GM18861 (cell line): ENCODE measurements around the gene C1orf116.

Experiments used
- ATAC-seq: cut with Tn5 transposase; IDR thresholded peaks from one replicate; pipeline ENCODE4 v1.9.1; 2021; ENCODE audit not compliant: unreplicated experiment

Gene C1orf116

DNA sequence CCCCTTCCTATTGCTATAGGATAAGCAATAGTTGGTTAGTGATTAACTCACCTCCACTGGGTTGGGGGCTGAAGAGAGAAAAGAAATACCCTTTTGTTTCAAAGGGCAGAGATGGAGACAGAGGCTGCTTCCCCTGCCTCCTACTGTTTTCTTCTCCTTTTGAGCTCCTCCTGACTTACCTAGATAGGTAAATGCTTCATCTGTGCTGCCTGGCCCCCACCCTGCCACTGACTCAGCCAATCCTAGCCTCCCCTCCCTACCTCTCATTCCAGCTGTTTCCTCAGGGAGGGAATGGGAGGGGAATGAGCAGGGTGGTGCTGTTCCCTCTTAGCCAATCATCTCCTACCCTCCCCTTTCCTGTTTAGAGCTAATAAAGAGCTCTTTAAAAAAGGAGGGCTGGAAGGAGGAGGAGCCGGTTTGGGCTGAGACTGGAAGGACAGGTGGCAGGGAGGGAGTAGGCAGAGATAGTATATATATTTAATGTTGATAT lies at the start of gene C1orf116:
Gene C1orf116, minus strand, starts transcription at position 229 of the 490 bp plus-strand sequence. CDS start 5,158 bp downstream, outside the sequence.
- no peak for ATAC-seq

DNA sequence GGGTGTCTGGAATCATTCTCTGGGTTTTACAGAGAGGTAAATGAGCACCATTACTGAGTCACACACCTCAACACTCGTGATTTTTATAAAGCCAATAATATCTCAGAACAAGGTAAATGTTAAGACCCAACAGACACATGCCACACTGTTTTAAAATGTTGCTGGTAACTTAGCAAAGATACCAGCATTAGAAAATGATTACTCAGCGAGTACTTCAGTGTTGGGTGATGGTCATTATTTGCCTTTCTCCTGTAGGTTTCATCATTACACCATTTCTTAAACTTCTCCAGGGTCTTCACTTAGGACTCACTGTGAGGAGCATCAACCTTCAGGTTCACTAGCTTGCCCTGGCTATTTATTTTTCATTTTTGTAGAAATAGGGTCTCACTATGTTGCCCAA lies 49.2 kb upstream of the C1orf116 start:
- ATAC-seq, result no peak

DNA sequence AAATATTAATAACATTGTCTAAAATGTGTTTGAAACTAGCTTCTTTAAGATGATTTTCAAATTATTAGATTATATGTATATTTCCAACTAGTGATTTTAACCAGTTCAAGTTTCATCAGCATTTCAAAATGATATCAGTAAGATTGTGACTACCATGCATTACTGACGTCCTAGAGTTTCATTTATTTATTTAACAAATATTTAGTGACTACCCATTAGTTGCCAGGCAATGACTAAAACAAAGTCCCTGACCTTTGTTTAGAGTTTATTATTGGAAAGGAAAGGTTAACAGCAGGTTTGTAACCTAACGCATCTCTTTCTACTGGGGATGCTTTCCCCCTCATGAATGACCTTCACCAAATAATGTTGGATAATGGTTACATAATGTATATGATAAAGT lies 48.5 kb upstream of the C1orf116 start:
- no peak for ATAC-seq

DNA sequence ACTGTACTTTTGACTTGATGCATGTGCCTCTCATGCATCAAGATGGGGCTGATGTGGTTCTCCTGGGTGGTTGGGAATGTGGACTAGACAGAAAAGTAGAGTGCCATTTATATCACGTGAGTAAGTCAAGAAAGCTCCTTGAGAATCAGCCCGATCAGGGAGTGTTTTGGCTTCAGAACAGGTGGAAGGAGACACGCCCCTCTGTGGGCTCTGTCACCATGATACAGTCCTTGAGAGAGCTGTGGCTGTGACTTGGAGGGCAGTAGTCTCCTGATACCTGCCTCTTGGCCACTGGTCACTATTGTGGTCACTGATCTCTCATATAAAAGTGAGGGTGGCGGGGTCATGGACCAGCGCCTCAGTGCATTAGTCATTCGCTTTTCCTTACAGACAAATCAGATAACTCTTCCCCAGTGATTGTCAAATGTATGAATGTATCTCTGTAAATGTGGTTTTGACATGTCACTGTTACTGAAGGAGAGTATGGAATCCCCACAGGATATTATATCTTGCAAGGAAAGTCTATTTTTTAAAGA lies 47.2 kb upstream of the C1orf116 start:
- ATAC-seq, result no peak

DNA sequence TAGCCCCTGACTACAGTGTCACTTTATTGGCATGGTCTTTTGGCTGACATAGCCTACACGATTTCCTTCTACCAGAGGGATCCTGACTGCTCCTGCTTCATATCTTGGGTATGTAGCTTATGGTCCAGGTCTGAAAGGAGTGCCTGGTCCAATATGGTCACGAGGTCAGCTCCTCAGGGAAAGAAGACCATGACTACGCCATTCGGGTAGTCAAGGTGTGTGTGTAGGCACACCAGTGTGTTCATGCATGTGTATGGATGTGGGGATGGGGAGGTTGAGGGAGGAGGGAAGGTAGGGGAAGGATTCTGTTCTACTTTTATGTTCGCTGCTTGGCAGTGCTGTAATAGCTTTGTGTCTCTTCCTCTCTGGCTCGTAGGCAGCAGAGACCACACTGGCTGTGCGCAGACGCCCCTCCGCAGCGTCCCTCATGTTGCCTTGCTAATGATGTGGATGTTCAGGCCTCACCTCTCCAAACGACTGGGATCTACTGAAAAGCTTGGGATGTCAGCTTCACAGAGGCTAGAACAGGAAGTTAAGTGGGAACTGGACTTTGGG lies 46.1 kb upstream of the C1orf116 start:
- ATAC-seq, result no peak

DNA sequence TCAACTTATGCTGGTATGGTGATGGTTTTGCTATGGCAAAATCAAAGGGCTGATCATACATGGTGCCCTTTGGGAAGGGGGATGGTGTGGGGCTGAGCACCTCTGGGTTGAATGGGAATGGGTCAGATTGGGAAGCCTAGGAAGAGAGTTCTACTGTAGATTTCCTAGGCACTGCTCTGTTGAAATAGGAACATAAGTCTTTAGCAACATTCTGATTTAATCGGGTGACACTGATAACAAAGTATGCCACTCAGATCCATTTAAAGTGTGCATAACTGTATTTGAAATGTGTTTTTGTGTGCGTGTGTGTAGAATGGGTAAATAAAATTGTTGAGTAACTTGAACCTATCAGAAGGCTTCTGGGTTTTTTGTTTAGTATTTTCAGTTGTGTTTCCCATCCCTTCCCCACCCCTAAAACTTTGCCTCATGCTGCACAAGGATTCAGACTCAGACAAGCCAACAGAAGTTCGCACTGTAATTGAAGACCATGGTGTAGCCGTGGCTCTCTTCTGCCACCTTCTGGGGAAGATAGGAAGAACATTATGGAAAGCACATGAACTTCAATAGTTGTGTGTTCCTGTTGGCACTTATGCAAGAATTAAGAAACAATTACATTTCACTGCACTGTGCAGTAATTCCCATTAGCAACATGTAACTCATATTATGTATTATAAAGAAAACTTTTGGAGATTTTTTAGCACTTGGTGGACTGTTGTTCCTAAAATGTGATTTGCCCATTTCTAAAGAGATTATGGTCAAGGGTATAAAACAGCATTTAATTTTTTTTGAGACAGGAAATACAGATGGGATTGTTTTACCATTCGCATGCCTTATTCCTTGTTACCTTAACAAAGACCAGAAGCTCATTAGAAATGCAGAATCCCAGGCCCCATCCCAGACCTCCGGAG lies 45.2 kb upstream of the C1orf116 start:
- ATAC-seq, result peak; percentile 57

DNA sequence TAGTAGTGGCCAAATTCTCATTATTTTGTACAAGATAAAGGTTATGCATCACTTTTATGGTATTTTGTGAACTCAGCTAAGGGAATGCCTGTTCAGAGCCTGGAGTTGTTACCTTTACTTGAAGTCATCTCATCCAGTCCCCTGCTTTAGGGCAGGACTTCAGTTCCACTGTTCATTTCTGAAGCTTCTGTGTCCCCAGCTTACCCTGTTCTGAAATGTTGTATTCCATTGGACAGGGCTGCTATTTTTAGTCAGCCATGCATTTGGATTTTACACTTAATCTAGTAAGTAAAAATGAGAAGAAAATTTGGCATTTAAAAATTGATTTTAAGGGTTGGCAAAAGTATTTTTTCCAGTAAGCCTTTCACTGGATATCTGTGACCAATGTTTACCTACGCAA lies 44.5 kb upstream of the C1orf116 start:
- ATAC-seq, result no peak

DNA sequence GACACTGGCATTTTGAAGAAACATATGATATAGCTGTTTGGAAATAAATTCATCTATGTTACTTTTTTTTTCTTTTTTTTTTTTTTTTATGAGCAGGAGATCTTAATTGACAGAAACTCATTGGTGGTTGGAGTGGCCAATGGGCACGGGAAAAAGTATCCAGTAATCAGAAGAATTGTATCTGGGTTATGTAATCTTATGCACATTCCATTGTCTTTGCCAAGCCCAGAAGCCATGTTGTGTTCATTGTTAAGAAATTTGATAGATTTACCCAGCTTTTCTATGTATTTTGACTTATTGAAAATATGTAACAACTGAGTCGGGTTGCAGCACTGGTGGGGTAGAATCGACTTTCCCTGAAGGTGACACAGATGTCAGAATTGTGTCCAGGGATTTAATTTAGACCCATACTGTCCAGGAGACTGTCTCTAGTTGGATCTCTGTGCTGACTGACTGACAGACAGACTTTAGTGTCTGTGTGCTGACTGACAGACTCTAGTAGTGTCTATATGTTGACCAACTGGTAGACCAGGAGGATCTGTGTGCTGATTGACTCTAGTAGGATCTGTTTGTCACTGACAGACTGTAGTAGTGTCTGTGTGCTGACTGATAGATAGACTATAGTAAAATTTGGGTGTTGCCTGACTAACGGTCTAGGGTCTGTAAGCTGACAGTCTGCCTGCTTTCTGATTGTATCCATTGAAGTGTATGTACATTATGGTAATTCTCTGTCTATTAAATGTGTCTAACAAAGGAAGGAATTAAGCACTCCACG lies 43.8 kb upstream of the C1orf116 start:
- ATAC-seq, result no peak

DNA sequence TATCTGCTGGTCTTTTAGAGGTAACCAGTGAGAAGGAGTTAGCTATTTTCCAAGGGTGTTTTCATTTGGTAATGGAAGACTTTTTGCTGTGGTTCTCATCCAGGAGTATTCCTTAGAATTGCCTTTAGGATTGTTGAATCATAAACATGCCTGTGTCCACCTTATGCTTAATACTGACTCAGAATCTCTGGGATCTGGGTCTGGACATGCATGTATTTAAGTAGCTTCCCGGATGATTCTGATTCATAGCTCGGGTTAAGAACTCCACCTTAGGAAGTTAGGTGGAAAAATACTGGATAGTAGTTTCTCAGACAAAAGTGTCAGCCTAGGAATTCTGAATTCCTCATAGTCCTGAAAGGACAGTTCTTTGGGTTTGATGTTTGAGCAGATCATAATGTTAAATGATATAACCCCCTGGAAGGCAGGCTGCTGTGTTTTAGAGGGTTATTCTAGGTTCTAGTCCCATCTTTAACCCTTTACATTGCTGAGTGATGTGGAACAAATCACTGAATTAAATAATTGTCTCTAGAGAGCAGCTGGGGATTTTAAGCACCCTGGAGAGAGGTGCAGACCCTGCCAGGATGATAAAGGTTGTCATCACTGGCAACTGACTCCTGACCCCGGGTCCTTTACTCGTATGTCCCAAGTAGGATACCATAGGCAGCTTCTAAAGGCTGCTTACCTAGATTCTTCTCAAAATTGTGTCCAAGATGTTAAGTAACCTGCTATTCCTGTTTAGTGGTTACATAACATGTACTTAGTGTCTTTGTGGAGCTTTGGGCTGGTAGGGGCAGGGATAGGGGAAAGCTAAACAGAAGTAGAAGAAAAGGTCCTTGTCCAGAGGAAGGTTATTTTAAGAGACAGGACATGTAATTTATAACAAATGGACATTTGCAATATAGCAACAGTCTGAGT lies 41.6 kb upstream of the C1orf116 start:
- no peak for ATAC-seq

DNA sequence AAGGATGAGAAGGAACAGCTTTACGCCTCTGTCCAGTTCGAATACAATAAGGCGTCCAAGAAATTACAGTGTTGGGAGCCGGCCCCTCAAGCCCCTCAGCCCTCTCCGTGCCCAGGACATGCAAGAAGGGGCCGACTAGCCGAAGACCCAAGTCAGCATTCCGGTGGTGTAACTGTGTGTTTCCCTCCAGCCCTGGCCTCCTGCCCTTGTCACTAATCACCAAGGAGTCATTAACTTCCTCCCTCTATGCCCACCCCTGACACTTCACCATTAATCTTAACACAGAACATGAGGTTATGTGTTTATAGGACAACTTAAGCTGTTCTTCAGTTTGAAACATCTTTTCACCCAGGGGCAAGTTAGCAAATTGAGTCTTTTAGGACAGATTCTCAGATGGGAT lies 39.7 kb upstream of the C1orf116 start:
- ATAC-seq, result no peak

DNA sequence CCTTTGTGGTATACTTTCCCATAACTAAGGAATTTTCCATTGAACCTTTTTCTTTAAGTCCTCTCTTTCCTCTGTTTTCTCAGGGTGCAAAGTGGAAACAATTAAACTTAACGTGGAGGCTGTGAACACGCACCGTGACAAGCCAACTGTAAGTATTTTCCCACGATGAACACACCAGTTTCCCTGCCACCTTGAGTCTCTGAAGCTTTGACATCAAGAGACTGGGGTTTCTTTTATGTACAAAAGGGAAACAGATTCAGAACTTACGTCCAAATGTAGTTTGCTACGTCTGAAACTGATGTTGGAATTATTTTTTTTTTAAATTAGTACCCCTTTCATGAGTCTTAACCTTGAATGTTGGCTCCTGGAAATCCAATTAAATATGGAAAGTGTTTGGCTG lies 38.9 kb upstream of the C1orf116 start:
- no peak for ATAC-seq

DNA sequence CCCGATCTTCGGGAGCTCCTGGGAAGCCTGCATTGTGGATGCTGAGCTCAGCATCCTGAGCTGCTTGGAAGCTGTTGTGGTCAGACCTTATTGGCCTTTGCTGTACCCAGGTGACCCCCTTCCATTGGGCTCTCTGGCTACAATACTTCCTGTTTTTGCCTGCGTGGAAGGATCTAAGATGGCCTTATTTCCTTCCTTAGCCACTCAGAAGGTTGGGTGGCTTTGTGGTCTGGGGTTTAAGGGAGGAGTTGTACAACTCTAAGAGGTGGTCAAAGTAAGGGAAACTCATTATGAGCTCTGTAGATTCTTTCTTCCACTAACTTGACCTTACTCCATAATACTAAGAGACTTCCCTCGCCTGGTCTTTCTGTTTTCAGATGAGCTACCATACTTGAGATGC lies 38.3 kb upstream of the C1orf116 start:
- ATAC-seq, result no peak

DNA sequence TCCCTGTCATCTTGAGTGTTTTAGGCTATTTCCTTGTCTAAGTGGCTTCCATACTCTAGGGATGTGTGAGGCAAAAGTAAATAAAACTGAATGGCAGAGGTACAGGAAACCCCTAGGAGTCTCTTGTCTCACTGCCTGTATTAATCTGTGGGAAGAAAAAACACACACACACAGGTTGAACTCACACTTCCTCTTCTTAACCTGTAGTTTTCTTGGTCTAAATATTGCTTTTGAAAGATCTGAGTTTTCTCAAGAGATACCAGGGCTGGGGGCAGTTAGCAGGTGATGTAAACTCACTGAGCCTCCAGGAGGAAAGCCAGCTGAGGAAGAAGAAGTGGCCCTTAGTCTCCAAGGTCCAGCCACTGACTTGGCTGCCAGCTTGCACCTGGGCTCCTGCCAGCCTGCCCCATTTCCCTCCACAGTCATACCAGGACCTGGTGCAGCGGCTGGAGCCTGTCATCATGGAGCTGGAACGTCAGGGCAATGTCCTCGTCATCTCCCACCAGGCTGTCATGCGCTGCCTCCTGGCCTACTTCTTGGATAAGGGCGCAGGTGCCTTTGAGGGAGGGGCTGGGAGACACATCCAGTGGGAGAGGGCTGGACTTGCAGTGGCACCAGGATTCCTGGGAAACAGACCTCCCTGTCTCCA lies 37.4 kb upstream of the C1orf116 start:
- no peak for ATAC-seq

DNA sequence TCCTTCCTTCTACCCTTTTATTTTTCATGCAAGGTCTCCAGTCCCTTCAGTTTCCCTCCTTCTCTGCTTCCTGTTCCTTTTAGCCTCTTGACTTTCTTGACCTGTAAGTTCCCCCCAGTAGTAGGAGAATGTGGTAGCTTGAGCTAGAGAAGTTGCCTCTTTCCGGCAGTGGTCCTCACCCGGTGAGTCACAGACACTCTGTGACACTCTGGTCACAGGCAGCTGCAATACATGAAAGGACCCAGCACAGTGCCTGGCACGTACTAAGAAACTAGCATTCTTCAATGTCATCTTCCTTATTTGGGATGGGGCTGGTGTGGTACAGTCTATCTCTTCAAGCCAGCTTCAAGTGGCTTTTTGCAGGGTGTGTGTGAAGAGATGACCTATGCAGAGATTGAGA lies 36.5 kb upstream of the C1orf116 start:
- ATAC-seq, result no peak

DNA sequence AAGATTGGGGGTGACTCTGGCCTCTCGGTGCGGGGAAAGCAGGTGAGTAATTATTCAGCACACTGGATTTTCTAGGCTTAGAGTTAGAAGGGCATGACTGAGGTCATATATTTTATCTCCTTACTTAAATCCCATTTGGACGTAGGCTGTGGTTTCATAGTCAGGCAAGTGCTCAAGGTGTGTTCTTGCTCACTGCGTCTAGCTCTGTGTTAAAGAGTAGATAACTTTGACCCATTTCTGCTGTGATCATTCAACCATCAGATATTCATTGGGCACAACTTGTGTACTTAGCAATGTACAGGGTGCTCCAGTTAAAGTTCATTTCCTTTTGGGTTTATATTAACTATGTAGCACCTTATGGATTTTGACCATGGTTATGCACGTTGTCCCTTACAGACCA lies 35.1 kb upstream of the C1orf116 start:
- ATAC-seq, result no peak

DNA sequence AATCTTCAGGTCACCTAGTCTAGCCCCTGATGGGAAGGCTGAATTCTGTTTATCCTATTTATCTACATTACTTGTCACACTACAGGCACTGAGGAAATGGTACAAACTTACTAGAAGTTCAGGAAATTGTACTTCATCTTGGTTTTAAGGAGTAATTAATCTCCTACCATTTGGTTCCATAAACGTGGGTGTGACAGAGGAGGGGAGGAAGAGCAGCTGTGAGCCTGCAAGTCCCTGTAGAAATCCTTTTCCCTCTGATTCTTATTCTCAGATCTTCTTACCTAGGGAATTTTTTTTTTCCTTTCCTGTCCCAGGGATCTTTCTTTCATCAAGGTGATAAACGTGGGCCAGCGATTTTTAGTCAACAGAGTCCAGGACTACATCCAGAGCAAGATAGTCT lies 34.6 kb upstream of the C1orf116 start:
- ATAC-seq, result no peak

DNA sequence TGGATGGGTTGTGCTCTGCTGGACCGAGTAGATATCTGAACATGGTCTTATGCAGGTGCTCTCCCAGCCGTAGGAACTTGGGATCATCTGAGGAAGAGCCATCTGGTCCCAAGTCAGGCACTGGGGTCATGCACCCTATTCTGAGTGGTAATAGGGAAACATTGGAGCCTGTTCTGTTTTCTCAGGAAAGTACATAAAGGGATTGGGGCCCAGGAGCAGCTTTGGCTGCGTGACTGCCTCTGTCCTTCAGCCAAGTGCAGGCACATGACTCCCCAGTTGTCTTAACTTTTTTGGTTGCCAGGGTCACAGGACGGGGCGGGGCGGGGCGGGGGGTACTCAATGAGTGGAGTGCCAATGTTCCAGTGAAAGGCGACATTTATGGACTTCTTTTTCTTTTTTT lies 32.0 kb upstream of the C1orf116 start:
- no peak for ATAC-seq

DNA sequence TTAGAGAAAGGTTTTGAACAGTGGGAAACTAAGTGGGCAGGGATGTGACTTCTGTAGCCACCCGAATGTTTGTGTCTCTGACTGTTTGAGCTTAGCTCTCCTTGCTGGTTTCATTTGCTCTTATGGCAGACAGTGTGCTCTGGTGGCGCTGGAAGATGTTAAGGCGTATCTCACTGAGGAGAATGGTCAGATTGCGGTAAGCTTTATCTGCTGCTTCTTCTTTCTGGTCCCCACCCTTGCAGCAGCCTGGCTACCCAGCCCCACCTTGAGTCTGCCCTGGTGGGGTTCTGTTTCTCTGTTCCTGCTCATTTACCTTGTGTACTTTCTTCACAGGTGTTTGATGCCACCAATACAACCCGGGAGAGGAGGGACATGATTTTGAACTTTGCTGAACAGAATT lies 30.5 kb upstream of the C1orf116 start:
- no peak for ATAC-seq

DNA sequence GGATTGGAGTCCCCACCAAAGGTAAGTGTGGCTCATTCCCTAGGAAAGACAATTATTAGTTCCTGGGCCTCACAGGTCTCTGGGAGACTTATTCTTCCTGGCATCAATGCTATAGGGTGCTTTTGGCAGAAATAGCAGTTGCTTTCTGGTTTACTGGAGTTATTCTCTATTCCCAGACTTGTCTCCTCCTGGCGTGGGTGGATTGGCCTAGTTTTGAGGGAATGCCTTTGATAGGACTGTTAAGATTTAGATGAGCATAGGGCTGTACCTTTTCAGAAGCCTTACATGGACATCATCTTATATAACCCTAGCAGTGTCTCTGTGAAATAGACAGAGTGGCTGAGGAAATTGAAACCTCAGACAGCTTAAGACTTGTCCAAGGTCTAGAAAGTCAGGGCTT lies 29.5 kb upstream of the C1orf116 start:
- ATAC-seq, result no peak

DNA sequence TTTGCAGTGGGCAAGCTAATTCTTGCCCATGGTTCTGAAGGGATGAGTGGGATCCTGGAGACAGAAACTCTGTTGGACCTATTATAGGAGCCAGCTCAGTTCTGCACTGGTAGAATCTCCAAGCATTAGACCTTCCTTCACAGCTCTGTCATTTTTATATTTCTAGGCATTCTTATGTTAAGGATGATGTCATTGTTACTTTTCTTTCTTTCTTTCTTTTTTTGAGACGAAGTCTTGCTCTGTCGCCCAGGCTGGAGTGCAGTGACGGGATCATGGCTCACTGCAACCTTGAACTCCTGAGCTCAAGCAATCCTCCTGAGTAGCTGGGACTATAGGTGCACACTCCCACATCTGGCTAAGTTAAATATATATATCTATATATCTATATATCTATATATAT lies 28.0 kb upstream of the C1orf116 start:
- ATAC-seq, result no peak
